HG03108 (cell line): ENCODE results near the gene METTL6.
A peak's percentile ranks its signal among the peaks of the same experiment; 100 is the strongest.
"Not testable (repeated sequence)": the region's sequence is repeated elsewhere in the genome, so short reads cannot be mapped to it uniquely, and the experiment has no call there.

Source experiments
- ATAC-seq: cut with Tn5 transposase; IDR thresholded peaks from one replicate; pipeline ENCODE4 v1.9.1; 2021; ENCODE audit warnings: moderate library complexity; ENCODE audit not compliant: unreplicated experiment

Gene METTL6

DNA sequence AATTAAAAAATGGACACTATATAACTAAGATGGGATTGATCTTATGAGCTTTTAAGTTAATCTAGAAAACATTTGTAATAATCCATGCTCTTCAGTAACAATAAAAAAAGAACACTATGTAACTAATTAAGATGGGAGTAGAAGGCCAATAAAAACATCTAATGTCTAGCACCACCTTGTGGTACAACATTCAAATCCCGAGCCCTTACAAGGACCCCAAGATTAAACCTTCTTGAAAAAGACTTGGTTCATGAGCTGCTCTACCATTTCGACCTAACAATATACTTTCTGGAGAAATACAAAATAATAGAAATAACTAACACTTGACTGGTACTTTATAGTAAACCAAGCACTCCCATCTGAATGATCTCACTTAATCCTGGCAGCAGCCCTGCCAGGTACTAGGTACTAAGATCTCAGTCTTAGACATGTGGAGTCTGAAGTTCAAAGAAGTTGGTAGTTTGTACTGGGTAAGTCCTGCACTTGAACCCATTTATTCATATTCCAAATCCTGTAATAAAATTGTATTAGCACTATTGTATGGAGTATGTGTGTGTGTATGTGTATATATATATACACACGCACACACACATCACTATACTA lies 21.8 kb downstream of the METTL6 start:
- ATAC-seq, result no peak

DNA sequence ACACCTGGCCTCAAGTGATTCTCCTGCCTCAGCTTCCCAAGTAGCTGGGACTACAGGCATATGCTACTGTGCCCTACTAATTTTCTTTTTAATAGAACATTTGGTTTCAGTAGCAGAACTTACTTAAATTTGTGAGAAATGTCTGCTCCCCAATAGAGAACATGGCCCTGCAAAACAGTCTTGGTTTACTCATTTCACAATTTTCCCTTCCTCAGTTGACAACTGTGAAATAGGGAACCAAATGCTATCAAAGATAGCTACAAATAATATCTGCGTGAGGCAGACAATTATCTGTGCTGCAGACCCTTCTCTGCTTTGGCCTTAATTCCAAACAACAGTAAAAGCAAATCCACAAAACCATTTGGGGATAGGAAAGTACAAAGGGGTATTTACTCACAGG lies 22.6 kb downstream of the METTL6 start:
- no peak for ATAC-seq

GRCh38 chr3:15403965-15404364 lies 23.4 kb downstream of the METTL6 start:
- no peak for ATAC-seq

GRCh38 chr3:15403495-15403894 lies 23.8 kb downstream of the METTL6 start:
- no peak for ATAC-seq

DNA sequence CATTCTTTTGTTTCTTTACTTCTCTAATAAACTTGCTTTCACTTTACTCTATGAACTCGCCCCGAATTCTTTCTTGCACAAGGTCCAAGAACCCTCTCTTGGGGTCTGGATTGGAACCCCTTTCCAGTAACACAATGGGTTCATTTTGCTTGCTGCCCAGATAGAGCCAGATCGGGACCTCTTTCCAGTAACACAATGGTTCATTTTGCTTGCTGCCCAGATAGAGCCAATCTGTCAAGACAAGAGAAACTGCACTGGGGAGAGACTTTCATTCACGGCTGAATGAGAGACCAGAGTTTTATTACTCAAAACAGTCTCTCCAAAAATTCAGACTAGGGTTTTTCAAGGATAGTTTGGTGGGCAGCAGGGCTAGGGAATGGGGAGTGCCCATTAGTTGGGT lies 25.4 kb downstream of the METTL6 start:
- no peak for ATAC-seq

DNA sequence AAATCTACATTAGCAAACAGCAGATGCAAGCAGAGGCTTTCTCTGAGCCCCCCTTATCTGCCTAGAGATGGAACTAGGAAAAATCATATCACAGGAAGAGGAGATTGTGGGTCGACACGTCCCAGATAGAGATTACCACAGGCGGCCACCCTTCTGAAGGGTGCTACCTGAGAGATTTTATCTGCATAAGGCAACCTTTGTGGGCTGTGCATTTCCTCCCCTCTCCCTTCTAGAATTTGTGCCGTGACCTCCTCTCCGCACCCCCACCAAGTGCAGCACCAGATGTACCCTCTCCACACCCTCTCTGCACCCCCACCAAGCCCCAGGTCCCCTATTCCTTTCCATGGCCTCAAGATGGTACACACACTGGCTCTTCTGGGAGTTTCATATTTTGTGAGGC lies 27.4 kb downstream of the METTL6 start:
- ATAC-seq, result no peak

- not testable (repeated sequence) for ATAC-seq
Measured at GRCh38 chr3:15398731-15399133, 28.6 kb downstream of the METTL6 start.

- not testable (repeated sequence) for ATAC-seq
Measured at GRCh38 chr3:15393252-15393651, 34.1 kb downstream of the METTL6 start.

GRCh38 chr3:15391007-15391406 lies 36.3 kb downstream of the METTL6 start:
- no peak for ATAC-seq

DNA sequence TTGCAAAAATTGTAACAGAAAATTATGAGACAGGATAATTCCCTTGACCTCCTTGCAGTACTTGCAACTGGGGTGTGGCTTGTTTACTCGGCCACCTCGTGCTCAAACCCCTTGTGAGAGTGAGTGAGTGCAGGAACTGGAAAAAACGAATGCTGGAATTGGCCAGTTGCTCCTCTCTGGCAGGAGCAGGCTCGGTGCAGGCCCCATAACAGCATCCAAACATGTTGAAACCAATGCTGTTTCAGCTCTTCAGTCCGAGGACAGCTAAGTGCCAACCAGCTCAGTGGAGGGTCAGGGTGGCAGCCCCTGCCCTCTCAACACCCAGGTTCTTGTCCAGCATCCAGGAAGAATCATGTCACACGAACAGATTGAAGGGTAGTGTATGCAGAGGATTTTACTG lies 36.9 kb downstream of the METTL6 start:
- no peak for ATAC-seq

GRCh38 chr3:15388335-15388734 lies 39.0 kb downstream of the METTL6 start:
- not testable (repeated sequence) for ATAC-seq

DNA sequence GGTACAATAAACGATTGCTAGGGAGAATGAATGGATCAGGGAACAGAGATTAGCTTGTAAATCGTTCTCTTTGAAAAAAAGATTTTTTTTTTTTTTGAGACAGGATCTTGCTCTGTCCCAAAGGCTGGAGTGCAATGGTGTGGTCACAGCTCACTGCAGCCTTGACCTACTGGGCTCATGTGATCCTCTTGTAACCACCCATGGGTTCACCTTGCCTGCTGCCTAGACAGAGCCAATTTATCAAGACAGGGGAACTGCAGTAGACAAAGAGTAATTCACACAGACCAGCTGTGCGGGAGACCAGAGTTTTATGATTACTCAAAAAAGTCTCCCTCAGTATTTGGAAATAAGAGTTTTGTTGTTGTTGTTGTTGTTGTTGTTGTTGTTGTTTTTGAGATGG lies 39.6 kb downstream of the METTL6 start:
- no peak for ATAC-seq

- no peak for ATAC-seq
Measured at GRCh38 chr3:15387171-15387581, 40.2 kb downstream of the METTL6 start.

GRCh38 chr3:15386654-15386955 lies 40.7 kb downstream of the METTL6 start:
- ATAC-seq, result not testable (repeated sequence)

DNA sequence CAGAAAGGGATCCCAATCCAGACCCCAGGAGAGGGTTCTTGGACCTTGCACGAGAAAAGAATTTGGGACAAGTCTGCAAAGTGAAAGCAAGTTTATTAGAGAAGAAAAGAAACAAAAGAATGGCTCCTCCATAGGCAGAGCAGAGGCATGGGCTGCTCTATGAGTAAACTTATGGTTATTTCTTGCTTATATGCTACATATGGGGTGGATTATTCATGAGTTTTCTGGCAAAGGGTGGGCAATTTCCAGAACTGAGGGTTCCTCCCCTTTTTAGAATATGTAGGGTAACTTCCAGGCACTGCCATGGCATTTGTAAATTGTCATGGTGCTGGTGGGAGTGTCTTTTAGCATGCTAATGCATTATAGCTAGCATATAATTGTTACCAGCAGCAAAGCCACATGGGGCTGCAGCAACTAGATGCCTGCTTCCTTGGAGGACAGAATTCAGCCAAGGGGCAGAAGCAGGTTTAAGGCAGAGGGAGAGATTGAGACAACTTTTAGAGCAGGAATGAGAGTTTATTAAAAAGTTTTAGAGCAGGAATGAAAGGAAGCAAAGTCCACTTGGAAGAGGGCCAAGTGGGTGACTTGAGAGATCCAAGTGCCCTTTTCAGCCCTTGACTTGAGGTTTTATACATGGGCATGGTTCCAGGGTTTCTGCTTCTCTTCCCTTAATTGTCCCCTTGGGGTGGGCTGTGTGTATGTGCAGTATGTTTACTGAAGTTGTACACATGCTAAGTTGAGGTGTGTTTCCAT lies 41.3 kb downstream of the METTL6 start:
- no peak for ATAC-seq

DNA sequence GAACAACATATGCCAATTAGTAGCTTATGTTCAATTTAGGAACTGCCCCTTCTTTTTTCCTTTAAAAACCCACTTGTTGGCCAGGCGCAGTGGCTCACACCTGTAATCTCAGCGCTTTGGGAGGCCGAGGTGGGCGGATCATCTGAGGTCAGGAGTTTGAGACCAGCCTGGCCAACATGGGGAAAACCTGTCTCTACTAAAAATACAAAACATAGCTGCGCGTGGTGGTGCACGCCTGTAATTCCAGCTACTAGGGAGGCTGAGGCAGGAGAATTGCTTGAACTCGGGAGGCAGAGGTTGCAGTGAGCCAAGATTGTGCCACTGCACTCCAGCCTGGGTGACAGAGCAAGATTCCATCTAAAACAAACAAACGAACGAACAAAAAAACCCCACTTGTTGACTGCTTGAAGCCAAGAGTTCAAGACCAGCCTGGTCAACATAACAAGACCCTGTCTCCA lies 42.1 kb downstream of the METTL6 start:
- ATAC-seq, result not testable (repeated sequence)

GRCh38 chr3:15384510-15385237 lies 42.7 kb downstream of the METTL6 start:
- peak; percentile 78 for ATAC-seq

GRCh38 chr3:15382405-15382923 lies 44.9 kb downstream of the METTL6 start:
- ATAC-seq, result no peak

DNA sequence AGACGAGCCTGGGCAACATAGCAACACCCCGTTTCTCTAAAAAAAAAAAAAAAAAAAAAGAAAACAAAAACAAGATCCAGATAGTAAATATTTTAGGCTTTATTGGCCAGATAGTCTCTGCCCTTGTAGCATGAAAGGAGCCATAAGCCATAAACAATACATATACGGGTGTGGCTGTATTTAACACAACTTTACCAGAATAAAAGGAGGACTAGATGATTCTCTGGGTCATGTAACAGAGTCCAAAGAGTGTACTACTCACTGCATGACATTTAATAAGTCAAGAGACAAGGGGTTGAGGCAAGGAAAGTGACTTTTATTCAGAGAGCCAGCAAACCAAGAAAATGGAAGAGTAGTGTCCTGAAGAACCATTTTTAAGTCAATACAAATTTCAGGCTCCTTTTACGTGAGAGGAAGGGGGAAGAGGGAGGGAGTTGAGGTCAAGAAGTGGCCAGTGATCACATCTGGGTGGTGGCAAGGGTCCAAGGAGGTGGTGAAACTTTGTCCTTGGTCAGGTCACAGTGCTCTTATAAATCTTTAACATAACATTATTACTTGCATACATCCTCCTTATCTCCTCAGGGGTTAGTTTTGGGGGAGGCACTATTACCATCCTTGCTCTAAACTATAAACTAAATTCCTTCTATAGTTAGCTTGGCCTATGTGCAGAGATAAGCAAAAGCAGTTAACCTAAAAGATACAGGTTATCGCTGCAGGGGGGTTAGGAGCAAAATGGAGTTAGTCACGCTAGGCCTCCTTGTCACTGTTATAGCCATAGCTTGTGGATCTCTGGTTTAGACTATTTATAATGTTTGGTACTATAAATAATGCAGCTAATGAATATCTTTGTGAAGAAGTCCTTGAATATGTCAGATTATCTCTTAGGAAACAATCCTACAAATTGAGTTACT lies 46.1 kb downstream of the METTL6 start:
- ATAC-seq, result no peak

DNA sequence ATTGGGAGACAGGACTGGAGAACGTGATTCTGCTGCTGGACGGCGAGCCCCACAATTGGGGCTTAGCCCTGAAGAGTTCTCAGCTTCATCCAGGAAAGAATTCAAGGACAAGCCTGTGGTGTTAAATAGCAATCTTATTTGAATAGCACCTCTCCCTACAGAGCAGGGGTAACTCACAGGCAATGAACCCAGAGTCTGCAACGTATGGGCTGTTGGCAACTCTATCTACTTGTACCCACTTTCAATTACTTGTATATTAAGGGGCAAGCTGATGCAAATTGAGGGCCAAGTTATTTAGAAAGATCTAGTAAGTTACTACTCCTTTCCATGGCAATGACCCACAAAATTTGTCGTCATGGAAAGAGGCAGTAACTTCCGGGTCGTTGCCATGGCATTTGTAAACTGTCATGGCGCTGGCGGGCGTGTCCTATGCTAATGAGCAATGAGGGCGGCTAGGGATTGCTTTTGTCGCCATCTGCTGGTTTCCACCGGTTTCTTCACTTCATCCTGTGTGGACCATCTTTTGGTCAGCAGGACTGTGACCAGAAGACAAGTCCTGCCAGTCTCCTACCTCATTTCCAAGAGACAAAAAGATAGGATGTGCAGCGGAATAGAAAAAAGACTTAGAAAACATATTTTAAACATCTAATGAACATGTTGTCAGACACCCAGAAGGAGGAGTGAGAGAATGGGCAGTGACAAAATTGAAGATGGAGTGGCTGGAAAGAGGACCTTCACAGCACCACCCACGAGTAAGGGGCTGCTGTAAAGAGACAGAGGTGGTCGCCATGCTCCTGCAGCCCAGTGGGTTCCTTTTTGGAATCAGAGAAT lies 49.2 kb downstream of the METTL6 start:
- peak; percentile 86 for ATAC-seq
